IMR-90 (cell line): ENCODE measurements around the gene VPS37C. TPM values are rescaled to one million over a fixed set of nuclear protein-coding genes. Genes with fewer than 3 reads are reported as not detected.

Source experiments
- ATAC-seq: fragments of 200-7000 bp; cut with Tn5 transposase; 2 replicates; pipeline ENCODE4 v1.9.1; 2020; ENCODE audit warnings: low read depth, mild to moderate bottlenecking, moderate library complexity
- BruUV-seq: library from RNA; stranded (reverse); fragments of 400-500 nt; replicated peaks from 2 replicates; lab custom pipeline; 2021; lab: Mats Ljungman, UMichigan
- CTCF ChIA-PET: fragments of 300-600 bp; formaldehyde crosslinking; extraction: SDS; loops from one replicate; lab custom pipeline; 2021; ENCODE audit warnings: antibody characterized with exemption; lab: Yijun Ruan, JAX
- POLR2A ChIA-PET: fragments of 300-600 bp; sonication (Branson Sonifier 250); formaldehyde crosslinking; loops from one replicate; lab custom pipeline; 2022; ENCODE audit warnings: antibody characterized with exemption; ENCODE audit not compliant: unreplicated experiment; lab: Charles Lee
- DNase-seq: peaks from one replicate; pipeline ENCODE4 v3.0.0; 2013
- H2AFZ ChIP-seq: replicated peaks from 2 replicates; pipeline ENCODE3; 2013; ENCODE audit warnings: low read length, mild to moderate bottlenecking; ENCODE audit not compliant: poor library complexity
- H2AK5ac ChIP-seq: 2 replicates; pipeline ENCODE4 v1.6.1; 2013; ENCODE audit warnings: low read depth, low read length, inconsistent platforms
- H2AK9ac ChIP-seq: replicated peaks from 2 replicates; pipeline ENCODE3; 2013; ENCODE audit warnings: mild to moderate bottlenecking, low read depth, low read length, moderate library complexity; ENCODE audit not compliant: poor library complexity
- H2BK120ac ChIP-seq: 2 replicates; pipeline ENCODE4 v1.6.1; 2013; ENCODE audit warnings: low read depth, low read length, inconsistent platforms
- H2BK15ac ChIP-seq: 3 replicates; pipeline ENCODE4 v1.6.1; 2013; ENCODE audit warnings: low read depth, low read length, inconsistent platforms
- H2BK20ac ChIP-seq: 2 replicates; pipeline ENCODE4 v1.6.1; 2013; ENCODE audit warnings: low read depth, mild to moderate bottlenecking, inconsistent platforms, low read length, moderate library complexity
- H2BK5ac ChIP-seq: 2 replicates; pipeline ENCODE4 v1.6.1; 2013; ENCODE audit warnings: mild to moderate bottlenecking, low read depth, low read length, inconsistent platforms; ENCODE audit not compliant: poor library complexity, severe bottlenecking
- H3K14ac ChIP-seq: replicated peaks from 2 replicates; pipeline ENCODE4 v1.6.1; 2013; ENCODE audit warnings: low read depth, low read length, inconsistent platforms
- H3K18ac ChIP-seq: 2 replicates; pipeline ENCODE4 v1.6.1; 2013; ENCODE audit warnings: low read depth, low read length, control low read depth
- H3K23ac ChIP-seq: 2 replicates; pipeline ENCODE4 v1.6.1; 2013; ENCODE audit warnings: low read depth, low read length, inconsistent platforms
- H3K27ac ChIP-seq: 2 replicates; pipeline ENCODE4 v1.5.1; 2013; ENCODE audit warnings: mild to moderate bottlenecking, control low read depth, low read length; ENCODE audit not compliant: insufficient read depth
- H3K27me3 ChIP-seq: 2 replicates; pipeline ENCODE4 v1.6.1; 2013; ENCODE audit warnings: low read length; ENCODE audit not compliant: control insufficient read depth, insufficient read depth
- H3K36me3 ChIP-seq: 2 replicates; pipeline ENCODE4 v1.6.1; 2013; ENCODE audit warnings: low read length, mixed read lengths; ENCODE audit not compliant: control insufficient read depth, insufficient read depth
- H3K4ac ChIP-seq: 2 replicates; pipeline ENCODE4 v1.6.1; 2013; ENCODE audit warnings: low read depth, low read length, inconsistent platforms
- H3K4me1 ChIP-seq: 2 replicates; pipeline ENCODE4 v1.6.1; 2013; ENCODE audit warnings: low read length, mixed read lengths; ENCODE audit not compliant: control insufficient read depth, insufficient read depth
- H3K4me2 ChIP-seq: 2 replicates; pipeline ENCODE4 v1.6.1; 2013; ENCODE audit warnings: low read depth, mild to moderate bottlenecking, control low read depth, low read length, moderate library complexity
- H3K4me3 ChIP-seq: 2 replicates; pipeline ENCODE4 v1.5.1; 2013; ENCODE audit warnings: low read depth, mild to moderate bottlenecking, control low read depth, low read length, moderate library complexity; ENCODE audit not compliant: insufficient read depth
- H3K56ac ChIP-seq: 2 replicates; pipeline ENCODE4 v1.6.1; 2013; ENCODE audit warnings: low read length, inconsistent platforms; ENCODE audit not compliant: insufficient read depth; ENCODE audit errors: extremely low read depth
- H3K79me1 ChIP-seq, 2 experiments: 2 replicates each; pipeline ENCODE4 v1.6.1; 2013; ENCODE audit warnings: low read length in 2 of 2, inconsistent platforms in 1 of 2, low read depth in 1 of 2
- H3K9ac ChIP-seq: 2 replicates; pipeline ENCODE4 v1.6.1; 2013; ENCODE audit warnings: low read depth, low read length, control low read depth
- H3K9me1 ChIP-seq: 2 replicates; pipeline ENCODE4 v1.6.1; 2013; ENCODE audit warnings: low read length, inconsistent platforms; ENCODE audit not compliant: insufficient read depth
- H3K9me3 ChIP-seq: 2 replicates; pipeline ENCODE4 v1.6.1; 2013; ENCODE audit warnings: low read length; ENCODE audit not compliant: control insufficient read depth, insufficient read depth
- H4K20me1 ChIP-seq: 2 replicates; pipeline ENCODE4 v1.6.1; 2013; ENCODE audit warnings: low read length, inconsistent platforms; ENCODE audit not compliant: insufficient read depth
- H4K5ac ChIP-seq: 2 replicates; pipeline ENCODE4 v1.6.1; 2013; ENCODE audit warnings: mild to moderate bottlenecking, low read depth, low read length, control low read depth
- H4K8ac ChIP-seq, 2 experiments: 2 replicates each; pipeline ENCODE4 v1.6.1; 2013; ENCODE audit warnings: low read depth in 2 of 2, low read length in 2 of 2, control low read depth in 1 of 2, inconsistent platforms in 1 of 2
- H4K91ac ChIP-seq: 2 replicates; pipeline ENCODE4 v1.6.1; 2013; ENCODE audit warnings: low read depth, low read length, inconsistent platforms; ENCODE audit not compliant: insufficient read depth
- BHLHE40 ChIP-seq: fragments of 150-350 bp; IDR thresholded peaks from 2 replicates; pipeline ENCODE4 v1.6.1; 2016; ENCODE audit warnings: mild to moderate bottlenecking, low read depth, low read length
- CEBPB ChIP-seq: IDR thresholded peaks from 2 replicates; pipeline ENCODE4 v1.6.1; 2012; ENCODE audit warnings: low read depth, low read length, improper control_type of control experiment
- MXI1 ChIP-seq: IDR thresholded peaks from 2 replicates; pipeline ENCODE4 v1.6.1; 2012; ENCODE audit warnings: low read depth, mild to moderate bottlenecking, low read length, moderate library complexity, borderline replicate concordance
- NFE2L2 ChIP-seq: fragments of 150-350 bp; IDR thresholded peaks from 2 replicates; pipeline ENCODE4 v1.6.1; 2016; ENCODE audit warnings: low read depth, mild to moderate bottlenecking, low read length
- RAD21 ChIP-seq: IDR thresholded peaks from 2 replicates; pipeline ENCODE4 v1.6.1; 2012; ENCODE audit warnings: low read length, improper control_type of control experiment
- RCOR1 ChIP-seq: IDR thresholded peaks from 2 replicates; pipeline ENCODE4 v1.6.1; 2012; ENCODE audit warnings: mild to moderate bottlenecking, low read length, improper control_type of control experiment; ENCODE audit not compliant: insufficient replicate concordance
- RFX5 ChIP-seq: IDR thresholded peaks from 2 replicates; pipeline ENCODE4 v1.8.0; 2012; ENCODE audit warnings: low read depth, mild to moderate bottlenecking, low read length, moderate library complexity
- SMC3 ChIP-seq: fragments of 150-350 bp; IDR thresholded peaks from 2 replicates; pipeline ENCODE4 v1.6.1; 2016; ENCODE audit warnings: low read depth, mild to moderate bottlenecking, antibody characterized with exemption, low read length, moderate library complexity
- WGBS, 2 experiments: methylation state at CpG; one replicate each; pipeline versions ENCODE4 v1.1.5 to v1.1.7; 2013; ENCODE audit warnings: missing lambda C conversion rate in 2 of 2; ENCODE audit not compliant: insufficient read length in 1 of 2; ENCODE audit errors: extremely low coverage in 2 of 2; 5-methylcytosine and 5-hydroxymethylcytosine counted together
- dilution Hi-C: fragments of 300-500 bp; cut with HindIII; formaldehyde crosslinking; loops from one replicate; pipeline ENCODE4 v1.14.3; 2018; ENCODE audit warnings: low sequenced_read_pairs; ENCODE audit not compliant: unreplicated experiment
- in situ Hi-C: fragments of 300-500 bp; cut with MboI; formaldehyde crosslinking; loops from 3 replicates; pipeline ENCODE4 v1.14.3; 2019; ENCODE audit warnings: low sequenced_read_pairs, inconsistent platforms, mixed read lengths
- intact Hi-C: fragments of 100-400 bp; cut with micrococcal nuclease; formaldehyde crosslinking; loops from 2 replicates; pipeline ENCODE4 v1.10.0; 2022
- polyA plus RNA-seq, 3 experiments: library from polyadenylated mRNA; depleted of rRNA; stranded (reverse); fragments of >200 nt; gene quantifications; 2 replicates each; pipeline ENCODE4 v1.2.3, GENCODE V29; 2012; ENCODE audit warnings: low replicate concordance in 1 of 3
- total RNA-seq: library from RNA; depleted of rRNA; stranded (reverse); fragments of >200 nt; gene quantifications from 2 replicates; pipeline ENCODE4 v1.2.3, GENCODE V29; 2012
- TF ChIP-seq, protein P1 (sequence below): conservative IDR thresholded peaks from 2 replicates; pipeline ENCODE4 v1.5.1; 2012; ENCODE audit warnings: mild to moderate bottlenecking, low read depth, low read length, improper control_type of control experiment

The VPS37C gene
- total and polyA plus RNA-seq, 2 of the 4 experiments (the other 2 are of a cell fraction): 3.2 to 13.2 TPM

DNA sequence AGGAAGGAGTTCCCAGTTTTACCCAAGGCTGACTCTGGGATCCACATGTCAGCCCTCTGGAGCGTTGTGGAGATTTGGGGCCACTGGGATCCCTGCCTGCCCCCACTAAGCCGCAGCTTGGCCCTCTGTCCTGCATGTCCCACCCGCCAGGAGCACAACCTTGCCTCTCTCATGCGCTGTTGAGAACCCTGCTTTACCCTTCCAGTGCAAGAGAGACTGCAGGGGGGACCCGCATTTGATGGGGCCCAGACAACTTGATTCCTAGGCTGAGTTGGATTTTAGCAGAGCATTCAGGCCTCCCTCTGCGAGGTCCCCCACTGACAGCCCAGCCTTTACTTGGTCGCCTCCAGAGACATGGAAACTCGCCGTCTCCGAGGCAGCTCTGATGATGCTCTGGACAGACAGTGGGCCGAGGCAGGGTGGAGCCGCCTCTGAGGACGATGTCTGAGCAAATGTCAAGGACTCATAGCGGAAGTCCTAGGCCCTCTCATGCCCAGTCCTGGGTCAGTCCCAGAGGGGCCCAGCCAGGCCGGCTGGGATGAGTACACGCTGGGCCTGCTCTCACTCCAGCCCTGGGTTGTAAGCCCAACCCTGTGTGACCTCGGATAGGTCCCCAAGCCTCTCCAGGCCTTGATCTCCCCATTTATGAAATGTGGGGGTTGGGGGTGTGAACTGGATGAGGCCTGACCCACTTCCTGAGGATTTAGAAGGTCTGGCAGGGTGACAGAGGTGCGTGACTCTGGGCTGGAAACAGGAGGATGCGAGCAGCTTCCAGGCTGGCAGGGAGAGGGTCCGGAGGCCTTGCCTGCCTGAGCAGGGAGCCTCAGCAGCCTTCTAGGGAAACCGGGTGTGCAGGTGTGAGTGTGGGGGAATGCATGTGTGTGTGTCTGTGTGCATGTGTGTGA lies 58.3 kb downstream of the VPS37C start:
- in situ Hi-C loops (no loop called here), intact Hi-C loops (no loop called here), dilution Hi-C loops (no loop called here)
- H3K9me3 ChIP-seq: no peaks in the 10 kb centered on the region
- H3K56ac ChIP-seq: no peak overlapping the region
- no peak overlapping the region for H3K14ac ChIP-seq
- H3K18ac ChIP-seq: no peak overlapping the region
- H3K27ac ChIP-seq: no peak overlapping the region
- H3K23ac ChIP-seq: no peak overlapping the region
- H4K20me1 ChIP-seq: no peaks in the 10 kb centered on the region
- 58% methylated on average over 11 of the region's 21 CpGs; no CpG with 5 or more reads in 1 of the 2 experiments for WGBS, 2 experiments
- H3K4me1 ChIP-seq: no peaks in the 10 kb centered on the region
- H4K8ac ChIP-seq: no peak overlapping the region
- H2AK9ac ChIP-seq: no peak overlapping the region
- H2BK20ac ChIP-seq: no peak overlapping the region
- no peaks in the 10 kb centered on the region for H3K36me3 ChIP-seq
- ATAC-seq: no peak
- H3K9ac ChIP-seq: no peak overlapping the region
- ChIA-PET CTCF (no interaction called here), POLR2A (no interaction called here)
- no peak overlapping the region for H3K4me3 ChIP-seq
- no peak overlapping the region for H2AFZ ChIP-seq
- H3K4ac ChIP-seq: no peak overlapping the region
- H2BK5ac ChIP-seq: no peak overlapping the region
- H4K91ac ChIP-seq: no peak overlapping the region
- H3K9me1 ChIP-seq: no peaks in the 10 kb centered on the region
- H3K27me3 ChIP-seq: peaks cover 5% of the 10 kb centered on the region
- no peak overlapping the region for H3K4me2 ChIP-seq
- no peak for DNase-seq
- no TSS peak for BruUV-seq
- H2BK15ac ChIP-seq: no peak overlapping the region
- no peak overlapping the region for H4K5ac ChIP-seq
- H3K79me1 ChIP-seq: no peaks in the 10 kb centered on the region
- no peak overlapping the region for H2BK120ac ChIP-seq
- TF ChIP-seq RCOR1 (no peak), RFX5 (no peak), MXI1 (no peak), SMC3 (no peak), CEBPB (no peak), RAD21 (no peak), BHLHE40 (no peak), NFE2L2 (no peak)
- TF ChIP-seq, protein P1, sequence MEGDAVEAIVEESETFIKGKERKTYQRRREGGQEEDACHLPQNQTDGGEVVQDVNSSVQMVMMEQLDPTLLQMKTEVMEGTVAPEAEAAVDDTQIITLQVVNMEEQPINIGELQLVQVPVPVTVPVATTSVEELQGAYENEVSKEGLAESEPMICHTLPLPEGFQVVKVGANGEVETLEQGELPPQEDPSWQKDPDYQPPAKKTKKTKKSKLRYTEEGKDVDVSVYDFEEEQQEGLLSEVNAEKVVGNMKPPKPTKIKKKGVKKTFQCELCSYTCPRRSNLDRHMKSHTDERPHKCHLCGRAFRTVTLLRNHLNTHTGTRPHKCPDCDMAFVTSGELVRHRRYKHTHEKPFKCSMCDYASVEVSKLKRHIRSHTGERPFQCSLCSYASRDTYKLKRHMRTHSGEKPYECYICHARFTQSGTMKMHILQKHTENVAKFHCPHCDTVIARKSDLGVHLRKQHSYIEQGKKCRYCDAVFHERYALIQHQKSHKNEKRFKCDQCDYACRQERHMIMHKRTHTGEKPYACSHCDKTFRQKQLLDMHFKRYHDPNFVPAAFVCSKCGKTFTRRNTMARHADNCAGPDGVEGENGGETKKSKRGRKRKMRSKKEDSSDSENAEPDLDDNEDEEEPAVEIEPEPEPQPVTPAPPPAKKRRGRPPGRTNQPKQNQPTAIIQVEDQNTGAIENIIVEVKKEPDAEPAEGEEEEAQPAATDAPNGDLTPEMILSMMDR: no peak
- H2AK5ac ChIP-seq: no peak overlapping the region
